Stomach (tissue), 19 donors: ENCODE results near the gene PDLIM7. TPM values are rescaled to one million over a fixed set of nuclear protein-coding genes. Genes with fewer than 3 reads are reported as not detected.

Experiments used
- DNase-seq, 2 donors: peaks; one replicate each; pipeline versions ENCODE4 v3.0.0 to v3.0.0-alpha.2; 2013 to 2019
- H3K27ac ChIP-seq, 5 donors: fragments of 200-600 bp in 4 of 5; sonication (generic) in 4 of 5; one replicate each; pipeline ENCODE4 v1.5.1; 2013 to 2019; ENCODE audit warnings: mild to moderate bottlenecking in 1 of 5, moderate library complexity in 1 of 5
- H3K27me3 ChIP-seq, 3 donors: fragments of 200-600 bp; sonication (generic); one replicate each; pipeline ENCODE4 v1.5.1; 2017 to 2019; ENCODE audit warnings: mixed run types in 1 of 3
- H3K36me3 ChIP-seq, 4 donors: fragments of 200-600 bp; sonication (generic); 1 replicate in 3 of 4; 2 replicates in 1 of 4; pipeline ENCODE4 v1.5.1; 2016 to 2019
- H3K4me1 ChIP-seq, 4 donors: fragments of 200-600 bp; sonication (generic); one replicate each; pipeline ENCODE4 v1.5.1; 2016 to 2019
- H3K4me3 ChIP-seq, 4 donors: fragments of 200-600 bp; sonication (generic) in 3 of 4; one replicate each; pipeline ENCODE4 v1.5.1; 2016 to 2019; ENCODE audit warnings: mild to moderate bottlenecking in 1 of 4
- H3K9me3 ChIP-seq, 4 donors: fragments of 200-600 bp; sonication (generic); one replicate each; pipeline ENCODE4 v1.5.1; 2016 to 2019
- EP300 ChIP-seq: sonication (generic); formaldehyde crosslinking; IDR thresholded peaks from one replicate; pipeline ENCODE4 v1.6.1; 2017; ENCODE audit warnings: antibody characterized with exemption
- POLR2A ChIP-seq, 4 donors: fragments of 450-650 bp; IDR thresholded peaks; one replicate each; pipeline ENCODE4 v1.6.1; 2016; ENCODE audit warnings: antibody characterized with exemption in 4 of 4, control low read depth in 2 of 4, mild to moderate bottlenecking in 1 of 4, moderate library complexity in 1 of 4
- POLR2AphosphoS5 ChIP-seq, 3 donors: sonication (generic); formaldehyde crosslinking; IDR thresholded peaks; one replicate each; pipeline ENCODE4 v1.6.1; 2016; ENCODE audit warnings: antibody characterized with exemption in 3 of 3
- WGBS, 5 donors: extraction: QIAGEN DNeasy Blood & Tissue Kit in 3 of 5; methylation state at CpG; one replicate each; pipeline versions ENCODE4 v1.1.5 to v1.1.7; 2013 to 2018; 5-methylcytosine and 5-hydroxymethylcytosine counted together
- intact Hi-C: fragments of 100-400 bp; cut with DNase I; formaldehyde crosslinking; loops from one replicate; pipeline ENCODE4 v1.15.1; 2023; ENCODE audit warnings: low total_unique reads
- long read RNA-seq, 10 donors: transcript quantifications; one replicate each; lab custom pipeline, GENCODE V29; 2026
- polyA plus RNA-seq, 3 donors: library from polyadenylated mRNA; stranded (reverse); fragments of 200-250 nt; gene quantifications; one replicate each; pipeline ENCODE4 v1.2.3, GENCODE V29; 2013
- total RNA-seq, 5 donors: library from RNA; depleted of rRNA; stranded (reverse); fragments of >200 nt; gene quantifications; one replicate each; pipeline versions ENCODE4 v1.1.0 to v1.2.3, GENCODE V29; 2014 to 2016
- TF ChIP-seq, protein P1 (sequence below), 7 experiments: fragments of 450-650 bp in 4 of 7; fragments of 200-600 bp in 3 of 7; sonication (generic) in 3 of 7; IDR thresholded peaks; one replicate each; pipeline ENCODE4 v1.5.1; 2016 to 2019; ENCODE audit warnings: antibody characterized with exemption in 7 of 7, control low read depth in 2 of 7, mild to moderate bottlenecking in 1 of 7
- donor health status: healthy with polysubstance abuse.
- donor health status: Bipolar disorder and iron deficiency.
- donor health status: healthy.

Gene PDLIM7, protein sequence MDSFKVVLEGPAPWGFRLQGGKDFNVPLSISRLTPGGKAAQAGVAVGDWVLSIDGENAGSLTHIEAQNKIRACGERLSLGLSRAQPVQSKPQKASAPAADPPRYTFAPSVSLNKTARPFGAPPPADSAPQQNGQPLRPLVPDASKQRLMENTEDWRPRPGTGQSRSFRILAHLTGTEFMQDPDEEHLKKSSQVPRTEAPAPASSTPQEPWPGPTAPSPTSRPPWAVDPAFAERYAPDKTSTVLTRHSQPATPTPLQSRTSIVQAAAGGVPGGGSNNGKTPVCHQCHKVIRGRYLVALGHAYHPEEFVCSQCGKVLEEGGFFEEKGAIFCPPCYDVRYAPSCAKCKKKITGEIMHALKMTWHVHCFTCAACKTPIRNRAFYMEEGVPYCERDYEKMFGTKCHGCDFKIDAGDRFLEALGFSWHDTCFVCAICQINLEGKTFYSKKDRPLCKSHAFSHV
- 100 to 1,000 TPM in 2 of 5 donors, 10 to 100 TPM in 3; 14.6 to 126 (median 97.0) TPM for total RNA-seq
- polyA plus RNA-seq, result 100 to 1,000 TPM in 1 of 3 donors, 10 to 100 TPM in 2; 43.5 to 142 (median 76.6) TPM
- long read RNA-seq, donor 1, transcript PDLIM7-212 (3 exons, 556 nt), result minor isoform, 6 of 56 reads
- long read RNA-seq, donor 1, transcript PDLIM7-202 (13 exons, 1,689 nt), result major isoform, 10 of 56 reads
- long read RNA-seq, donor 1, transcript PDLIM7-206 (4 exons, 1,015 nt), result minor isoform, 6 of 56 reads
- long read RNA-seq, donor 1, partial matches to known transcripts, result 28 of 56 reads
- long read RNA-seq, donor 1, other reads (novel, unspliced or antisense), result 0 of 56 reads
- long read RNA-seq, donor 2, transcript PDLIM7-206 (4 exons, 1,015 nt), result minor isoform, 9 of 63 reads
- long read RNA-seq, donor 2, transcript PDLIM7-212 (3 exons, 556 nt), result major isoform, 11 of 63 reads
- long read RNA-seq, donor 2, transcript PDLIM7-202 (13 exons, 1,689 nt), result major isoform, 11 of 63 reads
- long read RNA-seq, donor 2, partial matches to known transcripts, result 27 of 63 reads
- long read RNA-seq, donor 2, other reads (novel, unspliced or antisense), result 0 of 63 reads
- long read RNA-seq, donor 3, transcript PDLIM7-202 (13 exons, 1,689 nt), result major isoform, 5 of 13 reads
- long read RNA-seq, donor 3, partial matches to known transcripts, result 5 of 13 reads
- long read RNA-seq, donor 3, other reads (novel, unspliced or antisense), result 0 of 13 reads
- long read RNA-seq, donor 4, transcript PDLIM7-202 (13 exons, 1,689 nt), result major isoform, 5 of 5 reads
- long read RNA-seq, donor 4, partial matches to known transcripts, result 0 of 5 reads
- long read RNA-seq, donor 4, other reads (novel, unspliced or antisense), result 0 of 5 reads
- long read RNA-seq, donor 5, transcript PDLIM7-212 (3 exons, 556 nt), result minor isoform, 5 of 45 reads
- long read RNA-seq, donor 5, transcript PDLIM7-202 (13 exons, 1,689 nt), result major isoform, 19 of 45 reads
- long read RNA-seq, donor 5, partial matches to known transcripts, result 12 of 45 reads
- long read RNA-seq, donor 5, other reads (novel, unspliced or antisense), result 0 of 45 reads
- long read RNA-seq, donor 6, transcript PDLIM7-202 (13 exons, 1,689 nt), result major isoform, 25 of 81 reads
- long read RNA-seq, donor 6, transcript PDLIM7-206 (4 exons, 1,015 nt), result minor isoform, 6 of 81 reads
- long read RNA-seq, donor 6, transcript PDLIM7-201 (8 exons, 977 nt), result minor isoform, 6 of 81 reads
- long read RNA-seq, donor 6, transcript PDLIM7-212 (3 exons, 556 nt), result minor isoform, 10 of 81 reads
- long read RNA-seq, donor 6, partial matches to known transcripts, result 32 of 81 reads
- long read RNA-seq, donor 6, other reads (novel, unspliced or antisense), result 0 of 81 reads
- long read RNA-seq, donor 7, transcript PDLIM7-202 (13 exons, 1,689 nt), result major isoform, 20 of 68 reads
- long read RNA-seq, donor 7, partial matches to known transcripts, result 39 of 68 reads
- long read RNA-seq, donor 7, other reads (novel, unspliced or antisense), result 0 of 68 reads
- long read RNA-seq, donor 8, transcript PDLIM7-206 (4 exons, 1,015 nt), result major isoform, 5 of 18 reads
- long read RNA-seq, donor 8, partial matches to known transcripts, result 7 of 18 reads
- long read RNA-seq, donor 8, other reads (novel, unspliced or antisense), result 0 of 18 reads
- long read RNA-seq, donor 9, transcript PDLIM7-202 (13 exons, 1,689 nt), result major isoform, 10 of 17 reads
- long read RNA-seq, donor 9, partial matches to known transcripts, result 0 of 17 reads
- long read RNA-seq, donor 9, other reads (novel, unspliced or antisense), result 0 of 17 reads
- long read RNA-seq, donor 10, partial matches to known transcripts, result 0 of 8 reads
- long read RNA-seq, donor 10, other reads (novel, unspliced or antisense), result 0 of 8 reads

DNA sequence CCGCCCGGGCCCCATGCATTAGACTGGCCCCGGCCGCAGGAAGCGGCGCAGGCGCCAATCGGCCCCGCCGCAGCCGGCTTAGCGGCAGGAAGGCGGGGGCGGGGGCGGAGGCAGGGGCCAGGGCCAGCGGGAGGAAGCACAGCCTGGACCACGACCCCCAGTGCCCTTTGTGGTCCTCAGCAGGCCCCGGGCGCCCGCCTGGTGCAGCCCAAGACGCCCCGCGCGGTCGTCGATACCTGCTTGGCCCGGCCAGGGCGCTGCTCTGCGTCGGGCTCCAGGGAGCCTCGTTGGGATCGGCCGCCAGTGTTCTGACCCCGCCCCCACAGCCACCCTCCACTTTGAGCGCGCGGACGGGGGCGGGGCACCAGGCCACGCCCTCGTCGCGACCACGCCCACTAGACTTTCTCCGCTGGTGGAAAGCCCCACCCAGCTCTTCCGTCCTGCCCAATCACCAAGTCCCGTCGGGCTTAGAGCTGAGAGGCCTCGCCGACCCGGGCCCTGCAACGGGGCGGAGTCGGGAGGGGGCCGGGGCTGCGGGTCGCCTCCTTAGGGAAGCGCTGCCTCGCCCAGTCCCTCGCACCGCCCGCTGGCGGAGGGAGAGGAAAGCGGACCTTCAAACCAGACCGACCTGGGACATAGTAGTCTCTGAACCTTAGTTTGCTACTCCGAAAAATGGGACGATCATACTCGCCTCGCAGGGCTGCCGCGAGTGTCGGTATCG lies at the start of gene PDLIM7:
Gene PDLIM7 (minus strand): TSS at position 313 of the 721 bp plus-strand sequence. CDS start 1,092 bp downstream, outside the sequence.
- Histone ChIP-seq H3K4me1 (peaks cover 43 to 75% (median 62%) of the 10 kb centered on the region in 4 donors), H3K27me3 (no peaks in the 10 kb centered on the region), H3K4me3 (peak within 1 kb of the TSS; percentile 63 to 85 (median 82)), H3K27ac (peak within 1 kb of the TSS; percentile 81 to 97 (median 90)), H3K36me3 (peaks cover 0 to 5% (median under 1%) of the 10 kb centered on the region in 4 donors), H3K9me3 (no peaks in the 10 kb centered on the region)
- peak in 2 of 3 donors; percentile 94 to 95 for TF ChIP-seq POLR2AphosphoS5 (IDR thresholded peaks at IDR 0.05)
- TF ChIP-seq POLR2A (IDR thresholded peaks at IDR 0.05), result peak in 2 of 4 donors; percentile 53 to 70
- TF ChIP-seq, protein P1, sequence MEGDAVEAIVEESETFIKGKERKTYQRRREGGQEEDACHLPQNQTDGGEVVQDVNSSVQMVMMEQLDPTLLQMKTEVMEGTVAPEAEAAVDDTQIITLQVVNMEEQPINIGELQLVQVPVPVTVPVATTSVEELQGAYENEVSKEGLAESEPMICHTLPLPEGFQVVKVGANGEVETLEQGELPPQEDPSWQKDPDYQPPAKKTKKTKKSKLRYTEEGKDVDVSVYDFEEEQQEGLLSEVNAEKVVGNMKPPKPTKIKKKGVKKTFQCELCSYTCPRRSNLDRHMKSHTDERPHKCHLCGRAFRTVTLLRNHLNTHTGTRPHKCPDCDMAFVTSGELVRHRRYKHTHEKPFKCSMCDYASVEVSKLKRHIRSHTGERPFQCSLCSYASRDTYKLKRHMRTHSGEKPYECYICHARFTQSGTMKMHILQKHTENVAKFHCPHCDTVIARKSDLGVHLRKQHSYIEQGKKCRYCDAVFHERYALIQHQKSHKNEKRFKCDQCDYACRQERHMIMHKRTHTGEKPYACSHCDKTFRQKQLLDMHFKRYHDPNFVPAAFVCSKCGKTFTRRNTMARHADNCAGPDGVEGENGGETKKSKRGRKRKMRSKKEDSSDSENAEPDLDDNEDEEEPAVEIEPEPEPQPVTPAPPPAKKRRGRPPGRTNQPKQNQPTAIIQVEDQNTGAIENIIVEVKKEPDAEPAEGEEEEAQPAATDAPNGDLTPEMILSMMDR (IDR thresholded peaks at IDR 0.05), result peak in 2 of 7 experiments; percentile 9 to 11
- TF ChIP-seq EP300, result no peak
- WGBS, 5 donors, result 0 to 1% (median 1%) methylated on average over 42 to 73 of the region's 73 CpGs
- peak; percentile 98 to 99 for DNase-seq
- intact Hi-C loops, result no loop called here

- no peaks in the 10 kb centered on the region for H3K27me3 ChIP-seq
- 68 to 84% (median 75%) methylated on average over 1 of the region's 1 CpG for WGBS, 5 donors
- peaks cover 12 to 78% (median 50%) of the 10 kb centered on the region in 4 donors for H3K4me1 ChIP-seq
- H3K9me3 ChIP-seq, result no peaks in the 10 kb centered on the region
- peak in 1 of 2 donors; percentile 54 for DNase-seq
- TF ChIP-seq EP300 (peak; percentile 67), POLR2AphosphoS5 (IDR thresholded peaks at IDR 0.05) (peak; percentile 71 to 94 (median 80)), POLR2A (IDR thresholded peaks at IDR 0.05) (no peak)
- TF ChIP-seq, protein P1 (IDR thresholded peaks at IDR 0.05), result no peak
- intact Hi-C loops, result no loop called here
- no peak overlapping the region for H3K4me3 ChIP-seq
- peaks cover 0 to 15% (median 8%) of the 10 kb centered on the region in 4 donors for H3K36me3 ChIP-seq
- H3K27ac ChIP-seq, result peak overlapping the region; percentile 7 to 86 (median 81)
These were observed 48.9 kb upstream of the PDLIM7 start for GRCh38 chr5:177546258-177546741.
